K562 treated with DMSO at 1 percent for 48 hours (cell line): ENCODE data around the gene MDH2. TPM values are rescaled to one million over a fixed set of nuclear protein-coding genes. Genes with fewer than 3 reads are reported as not detected.

Source experiments
- total RNA-seq: library from RNA; unstranded; fragments of 300-600 nt; gene quantifications from 2 replicates; pipeline ENCODE4 v1.2.3, GENCODE V29; 2022; ENCODE audit warnings: low replicate concordance; ENCODE audit errors: extremely low read depth

MDH2 gene
- total RNA-seq = not detected in 2 replicates

GRCh38 chr7:76047811-76048667 lies at the start of gene MDH2, which contains the start of gene STYXL1:
Gene MDH2 (plus strand): TSS chr7:76048106. CDS start chr7:76048161, 55 bp downstream.
Gene STYXL1 (minus strand): TSS chr7:76048000. CDS start chr7:76030523, 17,477 bp downstream.

Other genes starting within 250 kb of the MDH2 start
- gene CCL24, start 234.3 kb upstream of the MDH2 start, total RNA-seq = not detected in 2 replicates
- not detected in 2 replicates for gene RHBDD2, start 169.1 kb upstream of the MDH2 start, total RNA-seq
- gene POR, start 133.0 kb upstream of the MDH2 start, total RNA-seq = 2,270 TPM in 1 of 2 replicates, not detected in the other
- gene TMEM120A, start 53.5 kb upstream of the MDH2 start, total RNA-seq = not detected in 2 replicates
- not detected in 2 replicates for gene STYXL1, start 106 bp upstream of the MDH2 start, total RNA-seq
- gene SRRM3, start 153.8 kb downstream of the MDH2 start, total RNA-seq = not detected in 2 replicates